HG03460 (cell line): ENCODE data around the gene PROSER3.

Experiments used
- ATAC-seq: cut with Tn5 transposase; IDR thresholded peaks from one replicate; pipeline ENCODE4 v1.9.1; 2021; ENCODE audit not compliant: unreplicated experiment

Gene PROSER3

GRCh38 chr19:35775298-35776101, 17.5 kb downstream of the PROSER3 start, which contains the start of gene ARHGAP33:
Gene ARHGAP33, plus strand, starts transcription at chr19:35775564. Its CDS starts 95 bp downstream, at chr19:35775659.
- ATAC-seq: peak; percentile 92

GRCh38 chr19:35776102-35776788, 18.3 kb downstream of the PROSER3 start:
- no peak for ATAC-seq

- no peak for ATAC-seq
These were observed 19.3 kb downstream of the PROSER3 start for GRCh38 chr19:35777086-35777841.

GRCh38 chr19:35777961-35778360, 20.0 kb downstream of the PROSER3 start:
- no peak for ATAC-seq

- ATAC-seq: no peak
These were observed 21.1 kb downstream of the PROSER3 start for GRCh38 chr19:35779033-35779432.

- ATAC-seq: no peak
These were observed 22.1 kb downstream of the PROSER3 start for GRCh38 chr19:35780058-35780457.

- no peak for ATAC-seq
These were observed 22.7 kb downstream of the PROSER3 start for GRCh38 chr19:35780717-35781116.

- ATAC-seq: no peak
These were observed 23.7 kb downstream of the PROSER3 start for GRCh38 chr19:35781650-35782049.

- ATAC-seq: no peak
These were observed 24.6 kb downstream of the PROSER3 start for GRCh38 chr19:35782589-35782988.

GRCh38 chr19:35783469-35784434, 25.8 kb downstream of the PROSER3 start:
- no peak for ATAC-seq

GRCh38 chr19:35784503-35785338, 26.7 kb downstream of the PROSER3 start:
- ATAC-seq: no peak

- ATAC-seq: no peak
These were observed 27.3 kb downstream of the PROSER3 start for GRCh38 chr19:35785339-35785627.

GRCh38 chr19:35786299-35787160, 28.6 kb downstream of the PROSER3 start:
- no peak for ATAC-seq

GRCh38 chr19:35787227-35787799, 29.3 kb downstream of the PROSER3 start:
- no peak for ATAC-seq

- no peak for ATAC-seq
These were observed 30.4 kb downstream of the PROSER3 start for GRCh38 chr19:35788205-35788960.

- ATAC-seq: no peak
These were observed 31.4 kb downstream of the PROSER3 start for GRCh38 chr19:35789195-35789977.
